SU-DHL-6 (cell line): ENCODE measurements around the gene SHROOM2.
"Not testable (repeated sequence)": the region's sequence is repeated elsewhere in the genome, so short reads cannot be mapped to it uniquely, and the experiment has no call there.

Experiments
- H2AFZ ChIP-seq: fragments of 200-600 bp; sonication (generic); 2 replicates; pipeline ENCODE4 v1.6.1; 2014; ENCODE audit warnings: low read depth, mild to moderate bottlenecking, moderate library complexity, mixed read lengths, antibody characterized with exemption, low read length; ENCODE audit not compliant: severe bottlenecking
- H3F3A ChIP-seq: fragments of 200-600 bp; shearing (Covaris generic); 2 replicates; pipeline ENCODE4 v1.6.0; 2016; ENCODE audit warnings: antibody characterized with exemption, mild to moderate bottlenecking; ENCODE audit not compliant: insufficient read depth
- H3K27ac ChIP-seq: fragments of 200-600 bp; sonication (generic); 2 replicates; pipeline ENCODE4 v1.5.1; 2016; ENCODE audit warnings: low read depth, mild to moderate bottlenecking, low read length, moderate library complexity, mixed read lengths
- H3K27me3 ChIP-seq: fragments of 200-600 bp; sonication (generic), shearing (Covaris generic); 2 replicates; pipeline ENCODE4 v1.6.0; 2014; ENCODE audit warnings: mild to moderate bottlenecking, low read length
- H3K36me3 ChIP-seq: fragments of 200-600 bp; sonication (generic); 2 replicates; pipeline ENCODE4 v1.6.1; 2014; ENCODE audit warnings: mild to moderate bottlenecking, low read length, mixed read lengths
- H3K4me2 ChIP-seq: fragments of 300-600, 200-600 bp; shearing (Covaris generic), sonication (generic); 2 replicates; pipeline ENCODE4 v1.6.0; 2014; ENCODE audit warnings: low read length, low read depth, mild to moderate bottlenecking; ENCODE audit not compliant: poor library complexity, severe bottlenecking
- H3K4me3 ChIP-seq: fragments of 200-600 bp; sonication (generic); 2 replicates; pipeline ENCODE4 v1.5.1; 2014; ENCODE audit warnings: antibody characterized with exemption, low read length, mild to moderate bottlenecking, mixed read lengths; ENCODE audit not compliant: insufficient read depth, poor library complexity, severe bottlenecking
- H3K79me2 ChIP-seq: fragments of 200-600 bp; sonication (generic); 2 replicates; pipeline ENCODE4 v1.6.1; 2014; ENCODE audit warnings: mild to moderate bottlenecking, low read length, moderate library complexity; ENCODE audit not compliant: insufficient read depth
- H3K9ac ChIP-seq: fragments of 200-600 bp; sonication (generic); 2 replicates; pipeline ENCODE4 v1.7.0; 2014; ENCODE audit warnings: mild to moderate bottlenecking, low read length
- H3K9me2 ChIP-seq: fragments of 200-600 bp; sonication (generic); replicated peaks from 2 replicates; pipeline ENCODE4 v1.6.1; 2014; ENCODE audit warnings: low read length; ENCODE audit not compliant: insufficient read depth
- H3K9me3 ChIP-seq: fragments of 200-600 bp; sonication (generic); 2 replicates; pipeline ENCODE4 v1.6.1; 2014; ENCODE audit warnings: low read length, mixed read lengths; ENCODE audit not compliant: insufficient read depth
- H4K20me1 ChIP-seq: fragments of 200-600 bp; sonication (generic); 2 replicates; pipeline ENCODE4 v1.6.1; 2014; ENCODE audit warnings: low read depth, mild to moderate bottlenecking, antibody characterized with exemption, low read length, moderate library complexity, mixed read lengths
- EZH2phosphoT487 ChIP-seq: fragments of 200-600 bp; sonication (generic), shearing (Covaris generic); conservative IDR thresholded peaks from 2 replicates; pipeline ENCODE4 v1.6.1; 2018; ENCODE audit warnings: mild to moderate bottlenecking, antibody characterized with exemption, low read length, moderate library complexity, mixed read lengths
- TF ChIP-seq, protein P1 (sequence below): fragments of 200-600 bp; sonication (generic); IDR thresholded peaks from one replicate; pipeline ENCODE4 v1.5.1; 2017; ENCODE audit warnings: antibody characterized with exemption, mild to moderate bottlenecking, low read length, moderate library complexity; ENCODE audit not compliant: insufficient read depth, poor library complexity, severe bottlenecking

The SHROOM2 gene

DNA sequence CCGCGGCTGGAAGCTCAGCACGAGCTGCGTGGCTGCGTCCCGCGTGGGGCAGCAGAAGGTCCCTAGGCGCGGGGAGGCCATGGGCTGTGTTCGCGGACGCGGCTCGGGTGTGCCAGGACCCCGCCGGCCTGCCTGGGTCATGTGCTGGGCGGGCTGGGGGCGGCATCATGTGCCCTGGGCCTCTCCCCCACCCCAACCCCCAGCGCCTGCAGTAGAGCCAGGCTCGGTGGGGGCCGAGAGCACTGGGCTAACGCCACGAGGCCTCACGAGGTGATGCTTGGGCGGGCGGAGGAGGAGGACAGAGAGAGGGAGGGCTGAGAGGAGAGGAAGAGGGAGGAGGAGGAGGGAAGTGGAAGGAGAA is 20.5 kb upstream of the SHROOM2 start, which contains the start of gene GPR143:
Gene GPR143 (minus strand): TSS at position 111 of the 361 bp plus-strand sequence. CDS start 30 bp downstream, at position 81.
- H3K4me3 ChIP-seq: no peak within 1 kb of the TSS
- no peak within 1 kb of the TSS for H2AFZ ChIP-seq
- no peaks in the 10 kb centered on the region for H4K20me1 ChIP-seq
- TF ChIP-seq EZH2phosphoT487: no peak
- TF ChIP-seq, protein P1, sequence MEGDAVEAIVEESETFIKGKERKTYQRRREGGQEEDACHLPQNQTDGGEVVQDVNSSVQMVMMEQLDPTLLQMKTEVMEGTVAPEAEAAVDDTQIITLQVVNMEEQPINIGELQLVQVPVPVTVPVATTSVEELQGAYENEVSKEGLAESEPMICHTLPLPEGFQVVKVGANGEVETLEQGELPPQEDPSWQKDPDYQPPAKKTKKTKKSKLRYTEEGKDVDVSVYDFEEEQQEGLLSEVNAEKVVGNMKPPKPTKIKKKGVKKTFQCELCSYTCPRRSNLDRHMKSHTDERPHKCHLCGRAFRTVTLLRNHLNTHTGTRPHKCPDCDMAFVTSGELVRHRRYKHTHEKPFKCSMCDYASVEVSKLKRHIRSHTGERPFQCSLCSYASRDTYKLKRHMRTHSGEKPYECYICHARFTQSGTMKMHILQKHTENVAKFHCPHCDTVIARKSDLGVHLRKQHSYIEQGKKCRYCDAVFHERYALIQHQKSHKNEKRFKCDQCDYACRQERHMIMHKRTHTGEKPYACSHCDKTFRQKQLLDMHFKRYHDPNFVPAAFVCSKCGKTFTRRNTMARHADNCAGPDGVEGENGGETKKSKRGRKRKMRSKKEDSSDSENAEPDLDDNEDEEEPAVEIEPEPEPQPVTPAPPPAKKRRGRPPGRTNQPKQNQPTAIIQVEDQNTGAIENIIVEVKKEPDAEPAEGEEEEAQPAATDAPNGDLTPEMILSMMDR: no peak
- no peaks in the 10 kb centered on the region for H3K9me2 ChIP-seq
- no peak within 1 kb of the TSS for H3K9ac ChIP-seq
- no peak within 1 kb of the TSS for H3K27ac ChIP-seq
- no peaks in the 10 kb centered on the region for H3K36me3 ChIP-seq
- H3K79me2 ChIP-seq: no peaks in the 10 kb centered on the region
- no peaks in the 10 kb centered on the region for H3K27me3 ChIP-seq
- no peaks in the 10 kb centered on the region for H3F3A ChIP-seq
- H3K9me3 ChIP-seq: no peaks in the 10 kb centered on the region
- no peak within 1 kb of the TSS for H3K4me2 ChIP-seq

DNA sequence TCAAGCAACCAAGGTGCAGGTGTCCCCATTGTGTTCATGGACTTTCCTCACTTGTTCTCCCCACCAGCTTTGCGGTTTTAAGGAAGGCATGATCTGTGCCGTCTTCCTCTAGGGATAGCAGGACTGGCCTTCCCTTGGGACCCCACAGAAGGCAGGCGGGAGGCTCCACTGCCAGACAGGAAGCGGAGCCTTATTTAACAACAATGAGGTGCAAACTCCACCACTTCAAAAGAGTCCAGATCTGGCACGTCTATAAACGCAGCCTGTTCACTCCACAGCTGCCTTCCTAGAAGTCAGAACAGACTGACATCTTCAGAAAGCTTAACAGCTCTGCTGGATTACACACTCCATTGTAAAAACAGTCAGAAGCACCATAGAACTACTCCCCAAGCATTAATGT is 18.9 kb upstream of the SHROOM2 start:
- no peaks in the 10 kb centered on the region for H3K27me3 ChIP-seq
- H3K27ac ChIP-seq: no peak overlapping the region
- no peak overlapping the region for H3K9ac ChIP-seq
- H3F3A ChIP-seq: no peaks in the 10 kb centered on the region
- H3K4me2 ChIP-seq: no peak overlapping the region
- H4K20me1 ChIP-seq: no peaks in the 10 kb centered on the region
- no peaks in the 10 kb centered on the region for H3K79me2 ChIP-seq
- no peaks in the 10 kb centered on the region for H3K9me3 ChIP-seq
- no peaks in the 10 kb centered on the region for H3K9me2 ChIP-seq
- no peaks in the 10 kb centered on the region for H3K36me3 ChIP-seq
- no peak overlapping the region for H2AFZ ChIP-seq
- TF ChIP-seq, protein P1: no peak
- no peak for TF ChIP-seq EZH2phosphoT487
- no peak overlapping the region for H3K4me3 ChIP-seq

DNA sequence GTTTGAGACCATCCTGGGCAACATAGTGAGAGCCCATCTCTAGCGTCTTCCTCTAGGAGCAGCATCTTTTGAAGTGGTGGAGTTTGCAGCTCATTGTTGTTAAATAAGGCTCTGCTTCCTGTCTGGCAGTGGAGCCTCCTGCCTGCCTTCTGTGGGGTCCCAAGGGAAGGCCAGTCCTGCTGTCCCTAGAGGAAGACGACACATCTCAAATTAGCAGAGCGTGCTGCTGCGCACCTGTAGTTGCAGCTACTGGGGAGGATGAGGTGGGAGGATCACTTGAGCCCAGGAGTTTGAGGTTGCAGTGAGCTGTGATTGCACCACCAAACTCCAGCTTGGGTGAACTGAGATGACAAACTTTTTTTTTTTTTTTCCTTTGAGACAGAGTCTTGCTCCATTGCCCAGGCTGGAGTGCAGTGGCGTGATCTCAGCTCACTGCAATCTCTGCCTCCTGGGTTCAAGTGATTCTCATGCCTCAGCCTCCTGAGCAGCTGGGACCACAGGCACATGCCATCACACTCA is 17.8 kb upstream of the SHROOM2 start:
- not testable (repeated sequence) for H3K27ac ChIP-seq, H3K27me3 ChIP-seq, H3K4me3 ChIP-seq, H3K36me3 ChIP-seq, H4K20me1 ChIP-seq, H3K9ac ChIP-seq, H3K4me2 ChIP-seq, H2AFZ ChIP-seq, H3K79me2 ChIP-seq, H3K9me3 ChIP-seq, H3F3A ChIP-seq, H3K9me2 ChIP-seq

DNA sequence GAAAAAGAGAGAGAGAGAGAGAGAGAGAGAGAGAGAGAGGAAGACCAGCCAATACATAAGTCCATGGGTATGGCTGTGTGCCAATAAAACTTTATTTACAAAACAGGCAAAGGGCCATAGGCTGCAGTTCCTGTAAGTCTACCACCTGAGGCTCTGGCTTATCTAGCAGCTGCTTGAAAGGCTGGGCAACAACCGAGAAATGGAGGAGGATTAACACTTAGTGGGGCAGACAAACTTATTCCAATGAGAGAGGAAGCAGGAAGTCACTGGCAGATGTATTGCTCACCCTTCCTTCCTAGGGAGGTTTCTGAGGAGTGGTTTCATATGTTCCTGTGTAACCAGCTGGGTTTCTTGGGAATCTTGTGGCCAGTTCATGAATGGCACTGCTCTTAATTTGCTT is 15.9 kb upstream of the SHROOM2 start:
- H3F3A ChIP-seq: no peaks in the 10 kb centered on the region
- no peaks in the 10 kb centered on the region for H3K9me3 ChIP-seq
- no peak for TF ChIP-seq EZH2phosphoT487
- TF ChIP-seq, protein P1: no peak
- H3K9ac ChIP-seq: no peak overlapping the region
- no peak overlapping the region for H3K27ac ChIP-seq
- no peaks in the 10 kb centered on the region for H3K9me2 ChIP-seq
- no peaks in the 10 kb centered on the region for H4K20me1 ChIP-seq
- H2AFZ ChIP-seq: no peak overlapping the region
- H3K4me3 ChIP-seq: no peak overlapping the region
- H3K27me3 ChIP-seq: no peaks in the 10 kb centered on the region
- no peak overlapping the region for H3K4me2 ChIP-seq
- H3K36me3 ChIP-seq: no peaks in the 10 kb centered on the region
- H3K79me2 ChIP-seq: no peaks in the 10 kb centered on the region
